ENCODE results near the gene MDGA2.

- TF ChIP-seq POLR2A (IDR thresholded peaks at IDR 0.05; ENCODE audit: low read depth, low read length) (no peak), POLR2AphosphoS5 (IDR thresholded peaks at IDR 0.05; ENCODE audit: low read depth, low read length) (no peak), TAF1 (IDR thresholded peaks at IDR 0.05; ENCODE audit: borderline replicate concordance, low read depth, low read length) (no peak)
These were observed 35.2 kb upstream of the MDGA2 start for GRCh38 chr14:47710581-47710980.
